ENCODE results near the gene ARHGAP26.

Gene ARHGAP26

GRCh38 chr5:142743592-142744441 is 26.4 kb upstream of the ARHGAP26 start:
- DNase-seq (ENCODE audit: insufficient read length, low spot score), result no peak
- FAIRE-seq, result no peak
- no peak for TF ChIP-seq POLR2A (IDR thresholded peaks at IDR 0.05; ENCODE audit: low read depth, low read length)

GRCh38 chr5:142745268-142745667 is 24.9 kb upstream of the ARHGAP26 start:
- no peak for TF ChIP-seq POLR2A (IDR thresholded peaks at IDR 0.05; ENCODE audit: low read depth, low read length)
- DNase-seq (ENCODE audit: insufficient read length, low spot score), result no peak
- FAIRE-seq, result no peak

GRCh38 chr5:142746532-142747433 is 23.4 kb upstream of the ARHGAP26 start:
- FAIRE-seq (no peak), DNase-seq (ENCODE audit: insufficient read length, low spot score) (no peak)
- no peak for TF ChIP-seq POLR2A (IDR thresholded peaks at IDR 0.05; ENCODE audit: low read depth, low read length)

- TF ChIP-seq POLR2A (IDR thresholded peaks at IDR 0.05; ENCODE audit: low read depth, low read length), result no peak
- DNase-seq (ENCODE audit: insufficient read length, low spot score) (no peak), FAIRE-seq (no peak)
Observed at GRCh38 chr5:142748132-142748531, 22.0 kb upstream of the ARHGAP26 start.

GRCh38 chr5:142748568-142749249 is 21.5 kb upstream of the ARHGAP26 start:
- FAIRE-seq, result no peak
- no peak for TF ChIP-seq POLR2A (IDR thresholded peaks at IDR 0.05; ENCODE audit: low read depth, low read length)
- DNase-seq (ENCODE audit: insufficient read length, low spot score), result no peak

- no peak for TF ChIP-seq POLR2A (IDR thresholded peaks at IDR 0.05; ENCODE audit: low read depth, low read length)
- FAIRE-seq (peak; percentile 84), DNase-seq (ENCODE audit: insufficient read length, low spot score) (no peak)
Observed at GRCh38 chr5:142749321-142749720, 20.9 kb upstream of the ARHGAP26 start.

GRCh38 chr5:142753116-142753631 is 17.0 kb upstream of the ARHGAP26 start:
- TF ChIP-seq POLR2A (IDR thresholded peaks at IDR 0.05; ENCODE audit: low read depth, low read length), result no peak
- DNase-seq (ENCODE audit: insufficient read length, low spot score) (no peak), FAIRE-seq (no peak)

GRCh38 chr5:142754031-142754430 is 16.1 kb upstream of the ARHGAP26 start:
- FAIRE-seq, result no peak
- no peak for TF ChIP-seq POLR2A (IDR thresholded peaks at IDR 0.05; ENCODE audit: low read depth, low read length)
- no peak for DNase-seq (ENCODE audit: insufficient read length, low spot score)

GRCh38 chr5:142756576-142756975 is 13.6 kb upstream of the ARHGAP26 start:
- no peak for TF ChIP-seq POLR2A (IDR thresholded peaks at IDR 0.05; ENCODE audit: low read depth, low read length)
- FAIRE-seq (no peak), DNase-seq (ENCODE audit: insufficient read length, low spot score) (no peak)

GRCh38 chr5:142757564-142757963 is 12.6 kb upstream of the ARHGAP26 start:
- TF ChIP-seq POLR2A (IDR thresholded peaks at IDR 0.05; ENCODE audit: low read depth, low read length), result no peak
- DNase-seq (ENCODE audit: insufficient read length, low spot score) (no peak), FAIRE-seq (no peak)

GRCh38 chr5:142758062-142758795 is 11.9 kb upstream of the ARHGAP26 start:
- no peak for FAIRE-seq
- no peak for DNase-seq (ENCODE audit: insufficient read length, low spot score)
- no peak for TF ChIP-seq POLR2A (IDR thresholded peaks at IDR 0.05; ENCODE audit: low read depth, low read length)

- FAIRE-seq (no peak), DNase-seq (ENCODE audit: insufficient read length, low spot score) (no peak)
- TF ChIP-seq POLR2A (IDR thresholded peaks at IDR 0.05; ENCODE audit: low read depth, low read length), result no peak
Observed at GRCh38 chr5:142758796-142759145, 11.4 kb upstream of the ARHGAP26 start.

- FAIRE-seq (no peak), DNase-seq (ENCODE audit: insufficient read length, low spot score) (no peak)
- TF ChIP-seq POLR2A (IDR thresholded peaks at IDR 0.05; ENCODE audit: low read depth, low read length), result no peak
Observed at GRCh38 chr5:142763701-142764100, 6.5 kb upstream of the ARHGAP26 start.
